ENCODE results near the gene PPP1R16B. TPM values are rescaled to one million over a fixed set of nuclear protein-coding genes. Genes with fewer than 3 reads are reported as not detected.
A peak's percentile ranks its signal among the peaks of the same experiment; 100 is the strongest.

PPP1R16B gene
- total RNA-seq, 2 experiments from 2014 or later: 111 to 114 TPM

GRCh38 chr20:38927902-38928578 is 122.5 kb downstream of the PPP1R16B start:
- ChIA-PET CTCF (interaction anchor here (1.1 to 9.8 kb wide), 2 partner anchors 34 to 121 kb away, joined by 6 to 132 read pairs; partner anchors contain the start of gene DHX35), POLR2A (interaction anchor here (1.0 to 1.6 kb wide), 2 partner anchors 94 to 113 kb away, joined by 3 read pairs; no protein-coding TSS in a partner anchor)
- intact Hi-C loops (cut with micrococcal nuclease): loop anchor here (5.0 kb wide), 1 partner anchor 281 kb away; no protein-coding TSS in a partner anchor
- DNase-seq: no peak
- H3K36me3 Mint-ChIP-seq: peaks cover 13% of the 10 kb centered on the region
- H3K9me3 Mint-ChIP-seq: no peaks in the 10 kb centered on the region
- peaks cover 26% of the 10 kb centered on the region for H3K4me1 Mint-ChIP-seq (ENCODE audit: low read depth)
- H3K4me3 Mint-ChIP-seq: peak overlapping the region; percentile 81
- no peak overlapping the region for H3K27ac Mint-ChIP-seq
- no peaks in the 10 kb centered on the region for H3K27me3 Mint-ChIP-seq

GRCh38 chr20:38930242-38930569 is 124.7 kb downstream of the PPP1R16B start:
- DNase-seq: no peak
- CTCF ChIA-PET: interaction anchor here (0.9 to 9.8 kb wide), 3 partner anchors 32 to 151 kb away, joined by 3 to 132 read pairs (median 4); partner anchors contain the start of gene DHX35
- POLR2A ChIA-PET: no interaction called here
- Mint-ChIP-seq H3K36me3 (peaks cover 11% of the 10 kb centered on the region), H3K4me3 (no peak overlapping the region), H3K27ac (no peak overlapping the region), H3K4me1 (ENCODE audit: low read depth) (peaks cover 26% of the 10 kb centered on the region), H3K9me3 (no peaks in the 10 kb centered on the region), H3K27me3 (no peaks in the 10 kb centered on the region)
- intact Hi-C loops (cut with micrococcal nuclease): no loop called here

GRCh38 chr20:38931984-38932383 is 126.5 kb downstream of the PPP1R16B start:
- POLR2A ChIA-PET: no interaction called here
- H3K27me3 Mint-ChIP-seq: no peaks in the 10 kb centered on the region
- CTCF ChIA-PET: interaction anchor here (0.5 kb wide), 1 partner anchor 54 kb away, joined by 4 read pairs; no protein-coding TSS in a partner anchor
- no peaks in the 10 kb centered on the region for H3K9me3 Mint-ChIP-seq
- DNase-seq: no peak
- intact Hi-C loops (cut with micrococcal nuclease): no loop called here
- no peak overlapping the region for H3K27ac Mint-ChIP-seq
- no peak overlapping the region for H3K4me3 Mint-ChIP-seq
- peaks cover 11% of the 10 kb centered on the region for H3K36me3 Mint-ChIP-seq
- peaks cover 22% of the 10 kb centered on the region for H3K4me1 Mint-ChIP-seq (ENCODE audit: low read depth)

GRCh38 chr20:38932457-38933120 is 127.1 kb downstream of the PPP1R16B start:
- no peak for DNase-seq
- Mint-ChIP-seq H3K27ac (no peak overlapping the region), H3K36me3 (peaks cover 11% of the 10 kb centered on the region), H3K27me3 (no peaks in the 10 kb centered on the region), H3K4me1 (ENCODE audit: low read depth) (peaks cover 20% of the 10 kb centered on the region), H3K4me3 (no peak overlapping the region), H3K9me3 (no peaks in the 10 kb centered on the region)
- intact Hi-C loops (cut with micrococcal nuclease): no loop called here
- CTCF ChIA-PET: interaction anchor here (0.5 to 1.1 kb wide), 2 partner anchors 53 to 117 kb away, joined by 3 to 4 read pairs; no protein-coding TSS in a partner anchor
- POLR2A ChIA-PET: no interaction called here

- ChIA-PET CTCF (no interaction called here), POLR2A (no interaction called here)
- Mint-ChIP-seq H3K4me1 (ENCODE audit: low read depth) (peaks cover 5% of the 10 kb centered on the region), H3K27ac (no peak overlapping the region), H3K4me3 (no peak overlapping the region), H3K27me3 (no peaks in the 10 kb centered on the region), H3K9me3 (no peaks in the 10 kb centered on the region), H3K36me3 (peaks cover 4% of the 10 kb centered on the region)
- intact Hi-C loops (cut with micrococcal nuclease): no loop called here
- DNase-seq: no peak
Measured at GRCh38 chr20:38934530-38934929, 129.0 kb downstream of the PPP1R16B start.

- H3K27me3 Mint-ChIP-seq: no peaks in the 10 kb centered on the region
- H3K9me3 Mint-ChIP-seq: no peaks in the 10 kb centered on the region
- no peak overlapping the region for H3K27ac Mint-ChIP-seq
- CTCF ChIA-PET: interaction anchor here (1.5 kb wide), 1 partner anchor 9 kb away, joined by 5 read pairs; the partner anchor contains the start of gene FAM83D
- POLR2A ChIA-PET: no interaction called here
- no peaks in the 10 kb centered on the region for H3K4me1 Mint-ChIP-seq (ENCODE audit: low read depth)
- peaks cover 3% of the 10 kb centered on the region for H3K36me3 Mint-ChIP-seq
- intact Hi-C loops (cut with micrococcal nuclease): no loop called here
- no peak for DNase-seq
- no peak overlapping the region for H3K4me3 Mint-ChIP-seq
Measured at GRCh38 chr20:38935285-38935684, 129.8 kb downstream of the PPP1R16B start.

GRCh38 chr20:38935967-38936407 is 130.5 kb downstream of the PPP1R16B start:
- no peaks in the 10 kb centered on the region for H3K27me3 Mint-ChIP-seq
- H3K4me1 Mint-ChIP-seq (ENCODE audit: low read depth): no peaks in the 10 kb centered on the region
- intact Hi-C loops (cut with micrococcal nuclease): no loop called here
- no peaks in the 10 kb centered on the region for H3K9me3 Mint-ChIP-seq
- H3K36me3 Mint-ChIP-seq: peaks cover under 1% of the 10 kb centered on the region
- H3K4me3 Mint-ChIP-seq: no peak overlapping the region
- no peak overlapping the region for H3K27ac Mint-ChIP-seq
- ChIA-PET CTCF (interaction anchor here (1.5 kb wide), 1 partner anchor 10 kb away, joined by 5 read pairs; the partner anchor contains the start of gene FAM83D), POLR2A (no interaction called here)
- no peak for DNase-seq

- H3K27ac Mint-ChIP-seq: no peak overlapping the region
- intact Hi-C loops (cut with micrococcal nuclease): no loop called here
- POLR2A ChIA-PET: no interaction called here
- no peaks in the 10 kb centered on the region for H3K27me3 Mint-ChIP-seq
- H3K9me3 Mint-ChIP-seq: no peaks in the 10 kb centered on the region
- H3K4me3 Mint-ChIP-seq: no peak overlapping the region
- peaks cover 1% of the 10 kb centered on the region for H3K36me3 Mint-ChIP-seq
- no peak for DNase-seq
- CTCF ChIA-PET: interaction anchor here (0.7 to 1.5 kb wide), 2 partner anchors 9 to 11 kb away, joined by 3 to 5 read pairs; partner anchors contain the start of gene FAM83D
- H3K4me1 Mint-ChIP-seq (ENCODE audit: low read depth): no peaks in the 10 kb centered on the region
Measured at GRCh38 chr20:38937000-38937399, 131.5 kb downstream of the PPP1R16B start.

- no peak overlapping the region for H3K27ac Mint-ChIP-seq
- DNase-seq: no peak
- no peaks in the 10 kb centered on the region for H3K27me3 Mint-ChIP-seq
- H3K4me1 Mint-ChIP-seq (ENCODE audit: low read depth): no peaks in the 10 kb centered on the region
- ChIA-PET CTCF (no interaction called here), POLR2A (no interaction called here)
- intact Hi-C loops (cut with micrococcal nuclease): no loop called here
- H3K36me3 Mint-ChIP-seq: peaks cover 8% of the 10 kb centered on the region
- no peak overlapping the region for H3K4me3 Mint-ChIP-seq
- no peaks in the 10 kb centered on the region for H3K9me3 Mint-ChIP-seq
Measured at GRCh38 chr20:38937978-38938473, 132.5 kb downstream of the PPP1R16B start.

GRCh38 chr20:38939686-38940085 is 134.2 kb downstream of the PPP1R16B start:
- DNase-seq: no peak
- POLR2A ChIA-PET: no interaction called here
- Mint-ChIP-seq H3K9me3 (no peaks in the 10 kb centered on the region), H3K27me3 (no peaks in the 10 kb centered on the region), H3K27ac (no peak overlapping the region), H3K4me1 (ENCODE audit: low read depth) (no peaks in the 10 kb centered on the region), H3K36me3 (peaks cover 8% of the 10 kb centered on the region), H3K4me3 (no peak overlapping the region)
- CTCF ChIA-PET: no interaction called here
- intact Hi-C loops (cut with micrococcal nuclease): no loop called here

- Mint-ChIP-seq H3K27ac (no peak overlapping the region), H3K36me3 (peaks cover 11% of the 10 kb centered on the region), H3K4me1 (ENCODE audit: low read depth) (no peaks in the 10 kb centered on the region), H3K27me3 (no peaks in the 10 kb centered on the region), H3K9me3 (no peaks in the 10 kb centered on the region), H3K4me3 (no peak overlapping the region)
- ChIA-PET CTCF (no interaction called here), POLR2A (no interaction called here)
- DNase-seq: no peak
- intact Hi-C loops (cut with micrococcal nuclease): no loop called here
Measured at GRCh38 chr20:38940644-38941043, 135.1 kb downstream of the PPP1R16B start.

- Mint-ChIP-seq H3K36me3 (peaks cover 11% of the 10 kb centered on the region), H3K4me1 (ENCODE audit: low read depth) (no peaks in the 10 kb centered on the region), H3K9me3 (no peaks in the 10 kb centered on the region), H3K4me3 (no peak overlapping the region), H3K27me3 (no peaks in the 10 kb centered on the region), H3K27ac (no peak overlapping the region)
- CTCF ChIA-PET: no interaction called here
- DNase-seq: no peak
- intact Hi-C loops (cut with micrococcal nuclease): no loop called here
- POLR2A ChIA-PET: no interaction called here
Measured at GRCh38 chr20:38941726-38942389, 136.4 kb downstream of the PPP1R16B start.

Data from activated CD4-positive, alpha-beta memory T cell treated with anti-CD3 and anti-CD28 coated beads for 36 hours (primary cell).